Osteoblast (primary cell): ENCODE data around the gene DOC2B. TPM values are rescaled to one million over a fixed set of nuclear protein-coding genes. Genes with fewer than 3 reads are reported as not detected.

ENCODE experiments used
- DNase-seq: peaks from one replicate; pipeline ENCODE4 v3.0.0; 2011; ENCODE audit warnings: low spot score, mixed read lengths; ENCODE audit not compliant: insufficient read length; ENCODE audit errors: missing footprints
- H2AFZ ChIP-seq: 2 replicates; pipeline ENCODE4 v1.6.0; 2011; ENCODE audit warnings: mild to moderate bottlenecking, low read length
- H3K27ac ChIP-seq: 2 replicates; pipeline ENCODE4 v1.5.1; 2011; ENCODE audit warnings: mild to moderate bottlenecking, low read depth, low read length, moderate library complexity
- H3K27me3 ChIP-seq: 2 replicates; pipeline ENCODE4 v1.6.0; 2012; ENCODE audit warnings: mild to moderate bottlenecking, control low read depth, inconsistent platforms, low read length, moderate library complexity; ENCODE audit not compliant: insufficient read depth
- H3K36me3 ChIP-seq: 2 replicates; pipeline ENCODE4 v1.5.1; 2011; ENCODE audit warnings: mild to moderate bottlenecking, low read length, control low read depth, moderate library complexity; ENCODE audit not compliant: insufficient read depth
- H3K4me1 ChIP-seq: 2 replicates; pipeline ENCODE4 v1.5.1; 2011; ENCODE audit warnings: mild to moderate bottlenecking, low read length, control low read depth, moderate library complexity; ENCODE audit not compliant: insufficient read depth
- H3K4me2 ChIP-seq: 2 replicates; pipeline ENCODE4 v1.6.0; 2011; ENCODE audit warnings: mild to moderate bottlenecking, low read length; ENCODE audit not compliant: insufficient read depth
- H3K4me3 ChIP-seq: fragments of 200-600 bp; sonication (generic); 3 replicates; pipeline ENCODE4 v1.5.1; 2012; ENCODE audit warnings: mild to moderate bottlenecking, low read length, inconsistent platforms; ENCODE audit not compliant: insufficient read depth
- H3K79me2 ChIP-seq: 2 replicates; pipeline ENCODE4 v1.6.0; 2012; ENCODE audit warnings: mild to moderate bottlenecking, low read length, control low read depth, inconsistent platforms; ENCODE audit not compliant: insufficient read depth
- H3K9me3 ChIP-seq: 2 replicates; pipeline ENCODE4 v1.5.1; 2011; ENCODE audit warnings: low read depth, low read length, control low read depth
- H4K20me1 ChIP-seq: 2 replicates; pipeline ENCODE4 v1.6.0; 2012; ENCODE audit warnings: mild to moderate bottlenecking, low read length, control low read depth; ENCODE audit not compliant: insufficient read depth
- total RNA-seq: library from RNA; depleted of rRNA; stranded (reverse); fragments of >200 nt; gene quantifications from 2 replicates; pipeline ENCODE4 v1.2.3, GENCODE V29; 2012
- TF ChIP-seq, protein P1 (sequence below): IDR thresholded peaks from 2 replicates; pipeline ENCODE4 v1.5.1; 2011; ENCODE audit warnings: mild to moderate bottlenecking, low read depth, low read length, moderate library complexity; ENCODE audit errors: extremely low read depth

The DOC2B gene
- total RNA-seq, 1 donor = not detected

DNA sequence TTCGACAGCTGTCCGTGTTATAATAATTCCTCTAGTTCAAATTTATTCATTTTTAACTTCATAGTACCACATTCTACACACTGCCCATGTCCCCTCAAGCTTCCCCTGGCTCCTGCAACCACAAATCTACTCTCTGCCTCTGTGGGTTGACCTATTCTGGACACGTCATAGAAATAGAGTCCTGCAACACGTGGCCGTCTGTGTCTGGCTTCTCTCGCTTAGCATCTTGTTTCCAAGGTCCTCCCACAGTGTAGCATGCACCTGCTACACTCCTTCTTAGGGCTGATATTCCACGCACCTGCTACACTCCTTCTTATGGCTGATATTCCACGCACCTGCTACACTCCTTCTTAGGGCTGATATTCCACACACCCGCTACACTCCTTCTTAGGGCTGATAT lies 27.6 kb downstream of the DOC2B start:
- H3K27me3 ChIP-seq = peaks cover 10% of the 10 kb centered on the region
- TF ChIP-seq, protein P1, sequence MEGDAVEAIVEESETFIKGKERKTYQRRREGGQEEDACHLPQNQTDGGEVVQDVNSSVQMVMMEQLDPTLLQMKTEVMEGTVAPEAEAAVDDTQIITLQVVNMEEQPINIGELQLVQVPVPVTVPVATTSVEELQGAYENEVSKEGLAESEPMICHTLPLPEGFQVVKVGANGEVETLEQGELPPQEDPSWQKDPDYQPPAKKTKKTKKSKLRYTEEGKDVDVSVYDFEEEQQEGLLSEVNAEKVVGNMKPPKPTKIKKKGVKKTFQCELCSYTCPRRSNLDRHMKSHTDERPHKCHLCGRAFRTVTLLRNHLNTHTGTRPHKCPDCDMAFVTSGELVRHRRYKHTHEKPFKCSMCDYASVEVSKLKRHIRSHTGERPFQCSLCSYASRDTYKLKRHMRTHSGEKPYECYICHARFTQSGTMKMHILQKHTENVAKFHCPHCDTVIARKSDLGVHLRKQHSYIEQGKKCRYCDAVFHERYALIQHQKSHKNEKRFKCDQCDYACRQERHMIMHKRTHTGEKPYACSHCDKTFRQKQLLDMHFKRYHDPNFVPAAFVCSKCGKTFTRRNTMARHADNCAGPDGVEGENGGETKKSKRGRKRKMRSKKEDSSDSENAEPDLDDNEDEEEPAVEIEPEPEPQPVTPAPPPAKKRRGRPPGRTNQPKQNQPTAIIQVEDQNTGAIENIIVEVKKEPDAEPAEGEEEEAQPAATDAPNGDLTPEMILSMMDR = no peak
- H4K20me1 ChIP-seq = no peaks in the 10 kb centered on the region
- H3K4me2 ChIP-seq = no peak overlapping the region
- DNase-seq = no peak
- no peak overlapping the region for H3K4me3 ChIP-seq
- H3K9me3 ChIP-seq = no peaks in the 10 kb centered on the region
- no peak overlapping the region for H2AFZ ChIP-seq
- H3K79me2 ChIP-seq = no peaks in the 10 kb centered on the region
- no peaks in the 10 kb centered on the region for H3K36me3 ChIP-seq
- no peak overlapping the region for H3K27ac ChIP-seq
- no peaks in the 10 kb centered on the region for H3K4me1 ChIP-seq

DNA sequence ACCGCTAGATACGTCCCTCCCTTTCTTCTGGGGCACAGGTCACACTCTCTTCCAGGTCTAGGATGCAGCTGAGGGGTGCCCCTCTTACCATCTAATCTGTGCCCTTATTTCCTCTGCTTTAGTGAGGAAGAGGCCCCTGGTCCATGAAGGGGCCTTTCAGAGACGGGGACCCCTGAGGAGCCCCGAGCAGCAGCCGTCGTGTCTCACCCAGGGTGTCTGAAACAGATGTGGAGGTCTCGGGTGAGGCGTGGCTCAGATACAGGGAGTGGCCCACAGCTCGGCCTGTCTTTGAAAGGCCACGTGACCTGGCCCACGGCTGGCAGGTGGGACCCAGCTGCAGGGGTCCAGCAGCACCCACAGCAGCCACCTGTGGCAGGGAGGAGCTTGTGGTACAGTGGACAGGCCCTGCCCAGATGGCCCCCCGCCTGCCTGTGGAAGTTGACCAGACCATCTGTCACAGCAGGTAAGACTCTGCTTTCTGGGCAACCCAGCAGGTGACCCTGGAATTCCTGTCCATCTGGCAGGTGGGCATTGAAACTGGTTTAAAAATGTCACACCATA lies 28.5 kb downstream of the DOC2B start:
- Histone ChIP-seq H4K20me1 (no peaks in the 10 kb centered on the region), H3K79me2 (no peaks in the 10 kb centered on the region), H3K9me3 (no peaks in the 10 kb centered on the region), H3K4me2 (no peak overlapping the region), H2AFZ (no peak overlapping the region), H3K27me3 (peaks cover 10% of the 10 kb centered on the region), H3K4me3 (no peak overlapping the region), H3K27ac (no peak overlapping the region), H3K4me1 (no peaks in the 10 kb centered on the region), H3K36me3 (no peaks in the 10 kb centered on the region)
- DNase-seq = no peak
- TF ChIP-seq, protein P1 = no peak

DNA sequence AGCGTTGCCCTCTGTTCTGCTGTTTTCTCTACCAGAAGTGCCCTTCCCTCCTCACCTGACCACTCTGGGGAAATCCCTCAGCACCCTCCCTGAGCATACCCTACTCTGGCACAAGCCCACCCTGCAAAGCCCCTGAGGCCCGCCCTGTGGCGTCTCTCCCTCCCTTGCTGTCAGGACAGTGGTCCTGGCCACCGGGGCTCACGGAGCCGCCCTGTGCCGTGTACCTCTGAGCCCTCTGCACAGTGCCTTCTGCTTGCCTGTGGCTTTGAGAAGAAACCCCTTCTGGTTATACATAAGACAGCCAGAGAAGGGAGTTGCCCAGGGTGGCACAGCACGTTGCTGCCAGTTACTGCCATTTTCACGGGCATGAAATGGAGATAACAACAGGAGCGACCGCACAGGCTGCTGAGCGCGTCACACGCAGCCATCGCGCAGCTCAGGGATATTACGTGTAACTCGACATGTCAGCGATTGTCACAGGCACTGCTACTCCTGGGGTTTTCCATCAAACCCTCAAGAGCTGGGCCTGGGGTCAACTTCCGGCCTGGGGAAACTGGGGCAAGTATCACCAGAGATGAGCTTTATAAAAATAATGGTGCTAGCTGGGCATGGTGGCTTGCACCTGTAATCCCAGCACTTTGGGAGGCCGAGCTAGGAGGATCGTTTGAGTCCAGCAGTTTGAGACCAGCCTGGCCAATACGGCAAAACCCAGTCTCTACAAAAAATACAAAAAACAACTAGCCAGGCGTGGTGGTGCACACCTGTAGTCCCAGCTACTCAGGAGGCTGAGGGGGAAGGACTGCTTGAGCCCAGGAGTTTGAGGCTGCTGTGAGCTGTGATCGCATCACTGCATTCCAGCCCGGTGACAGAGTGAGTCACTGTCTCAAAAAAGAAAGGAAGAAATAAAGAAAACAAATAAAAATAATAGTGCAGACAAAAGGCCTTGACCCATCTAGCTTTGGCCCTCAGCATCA lies 29.3 kb downstream of the DOC2B start:
- TF ChIP-seq, protein P1 = no peak

DNA sequence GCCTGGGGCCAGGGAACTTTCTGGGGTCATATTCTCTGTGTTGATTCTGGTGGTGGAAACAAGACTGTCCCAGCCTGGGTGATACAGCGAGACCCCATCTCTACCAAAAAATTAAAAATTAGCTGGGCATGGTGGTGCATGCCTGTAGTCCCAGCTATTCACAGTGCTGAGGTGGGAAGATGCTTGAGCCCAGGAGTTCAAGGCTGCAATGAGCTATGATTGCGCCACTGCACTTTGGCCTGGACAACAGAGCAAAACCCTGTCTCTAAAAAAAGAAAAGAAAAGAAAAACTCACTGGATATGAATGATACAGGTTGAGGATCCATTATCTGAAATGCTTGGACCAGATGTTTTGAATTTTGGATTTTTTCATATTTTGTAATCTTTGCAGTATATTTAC lies 30.4 kb downstream of the DOC2B start:
- Histone ChIP-seq H3K4me2 (no peak overlapping the region), H3K27ac (no peak overlapping the region), H3K9me3 (no peaks in the 10 kb centered on the region), H3K36me3 (no peaks in the 10 kb centered on the region), H4K20me1 (no peaks in the 10 kb centered on the region), H3K79me2 (no peaks in the 10 kb centered on the region), H3K27me3 (peaks cover 6% of the 10 kb centered on the region), H2AFZ (no peak overlapping the region), H3K4me3 (no peak overlapping the region), H3K4me1 (no peaks in the 10 kb centered on the region)
- TF ChIP-seq, protein P1 = no peak
- no peak for DNase-seq

More for the DNA sequence above, 29.3 kb downstream of the DOC2B start:
- Histone ChIP-seq H3K4me1 (no peaks in the 10 kb centered on the region), H3K36me3 (no peaks in the 10 kb centered on the region), H3K4me3 (no peak overlapping the region), H3K4me2 (no peak overlapping the region), H3K9me3 (no peaks in the 10 kb centered on the region), H2AFZ (no peak overlapping the region), H3K79me2 (no peaks in the 10 kb centered on the region), H4K20me1 (no peaks in the 10 kb centered on the region), H3K27ac (no peak overlapping the region), H3K27me3 (peaks cover 6% of the 10 kb centered on the region)
- no peak for DNase-seq
